Measurements from ENCODE around the gene DENND2D. TPM values are rescaled to one million over a fixed set of nuclear protein-coding genes. Genes with fewer than 3 reads are reported as not detected.

Gene DENND2D
- polyA plus RNA-seq, 1 experiment: 1.3 TPM

DNA sequence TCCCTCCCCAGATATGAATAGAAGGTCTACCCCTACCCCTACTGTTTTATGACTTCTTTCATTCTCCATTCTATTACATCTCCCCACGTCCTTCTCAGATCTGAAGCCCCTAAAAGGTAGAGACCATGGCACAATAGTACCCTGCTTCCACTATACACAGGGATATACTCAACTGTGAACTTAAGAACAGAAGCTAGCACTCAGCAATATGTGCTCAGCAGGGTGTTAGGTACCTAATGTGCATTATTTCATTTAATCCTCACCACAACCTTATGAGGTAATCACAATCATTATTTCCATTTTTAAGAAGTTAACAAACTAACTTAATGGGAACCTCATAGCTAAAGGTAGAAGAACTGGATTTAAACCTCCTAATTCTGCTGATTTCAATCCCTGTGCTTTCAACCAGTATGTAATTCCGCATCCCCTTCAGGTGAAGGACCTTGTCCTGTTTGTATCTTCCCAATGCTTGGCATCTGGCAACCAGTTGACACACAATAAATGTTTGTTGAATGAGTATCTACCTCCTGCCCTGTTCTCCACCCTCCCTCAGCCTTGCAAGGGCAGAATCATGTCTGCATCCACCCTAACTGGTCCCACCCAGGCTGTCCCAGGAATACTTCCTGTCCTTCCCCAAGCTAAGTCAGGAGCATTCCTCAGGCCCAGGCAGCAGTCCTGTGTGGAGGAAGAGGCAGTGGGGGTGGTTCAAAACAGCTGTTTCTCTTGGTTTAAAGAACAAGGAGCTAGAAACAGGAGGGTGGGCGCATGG, 6.5 kb downstream of the DENND2D start:
- POLR2A ChIA-PET: no interaction called here
- TF ChIP-seq, protein P1, sequence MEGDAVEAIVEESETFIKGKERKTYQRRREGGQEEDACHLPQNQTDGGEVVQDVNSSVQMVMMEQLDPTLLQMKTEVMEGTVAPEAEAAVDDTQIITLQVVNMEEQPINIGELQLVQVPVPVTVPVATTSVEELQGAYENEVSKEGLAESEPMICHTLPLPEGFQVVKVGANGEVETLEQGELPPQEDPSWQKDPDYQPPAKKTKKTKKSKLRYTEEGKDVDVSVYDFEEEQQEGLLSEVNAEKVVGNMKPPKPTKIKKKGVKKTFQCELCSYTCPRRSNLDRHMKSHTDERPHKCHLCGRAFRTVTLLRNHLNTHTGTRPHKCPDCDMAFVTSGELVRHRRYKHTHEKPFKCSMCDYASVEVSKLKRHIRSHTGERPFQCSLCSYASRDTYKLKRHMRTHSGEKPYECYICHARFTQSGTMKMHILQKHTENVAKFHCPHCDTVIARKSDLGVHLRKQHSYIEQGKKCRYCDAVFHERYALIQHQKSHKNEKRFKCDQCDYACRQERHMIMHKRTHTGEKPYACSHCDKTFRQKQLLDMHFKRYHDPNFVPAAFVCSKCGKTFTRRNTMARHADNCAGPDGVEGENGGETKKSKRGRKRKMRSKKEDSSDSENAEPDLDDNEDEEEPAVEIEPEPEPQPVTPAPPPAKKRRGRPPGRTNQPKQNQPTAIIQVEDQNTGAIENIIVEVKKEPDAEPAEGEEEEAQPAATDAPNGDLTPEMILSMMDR (IDR thresholded peaks at IDR 0.05; ENCODE audit: low read depth, low read length): no peak
- Histone ChIP-seq H3K4me3 (ENCODE audit: low read depth, low read length) (no peak overlapping the region), H3K27ac (ENCODE audit: low read depth, low read length) (no peak overlapping the region), H3K9me3 (ENCODE audit: control insufficient read depth, insufficient read depth, low read length) (no peaks in the 10 kb centered on the region), H3K27me3 (ENCODE audit: control insufficient read depth, insufficient read depth, low read length) (no peaks in the 10 kb centered on the region)
- DNase-seq (ENCODE audit: low read depth, low spot score): no peak
- CTCF ChIA-PET: interaction anchor here (1.1 to 1.6 kb wide), 2 partner anchors 11 to 29 kb away, joined by 4 to 5 read pairs; no protein-coding TSS in a partner anchor

DNA sequence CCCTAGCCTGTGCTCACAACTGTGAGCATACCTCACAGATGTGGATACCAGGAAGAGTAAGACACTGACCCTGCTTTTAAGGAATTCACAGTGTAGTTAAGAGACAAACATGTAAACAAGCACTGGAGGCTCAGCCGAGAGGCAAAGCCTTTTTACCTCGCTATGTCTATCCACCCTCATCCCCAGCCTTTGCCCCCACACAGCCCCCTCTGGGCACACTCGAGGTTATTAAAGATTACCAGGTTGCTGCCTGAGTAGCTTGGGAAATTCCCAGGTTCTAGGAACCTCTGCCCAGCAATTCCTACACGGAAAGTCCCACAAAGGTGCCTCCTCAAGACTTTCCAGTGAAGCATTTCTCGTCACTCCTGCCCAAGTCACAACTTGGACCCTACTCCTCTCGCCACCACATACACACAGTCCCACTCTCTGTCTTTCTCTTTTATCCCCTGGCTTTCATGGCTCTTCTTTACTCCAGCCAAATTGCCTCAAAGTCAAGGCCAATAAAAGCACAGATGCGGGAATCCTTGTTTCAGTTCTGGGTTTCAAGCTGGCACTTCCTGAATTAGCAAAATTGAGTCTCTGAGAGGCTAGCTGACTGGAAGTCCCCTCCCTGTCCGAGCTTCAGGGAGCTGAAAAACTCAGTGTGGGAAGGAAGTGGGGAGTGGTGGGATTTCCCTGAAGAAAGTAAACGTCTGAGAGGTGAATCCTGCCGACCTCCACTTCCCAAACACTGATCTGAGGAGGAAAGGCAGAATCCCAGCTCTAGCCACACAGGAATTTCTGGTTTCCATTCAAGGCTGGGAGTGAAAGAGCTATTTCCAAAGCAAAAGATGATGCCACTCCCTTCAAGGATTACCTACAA, 7.6 kb downstream of the DENND2D start:
- Histone ChIP-seq H3K27ac (ENCODE audit: low read depth, low read length) (no peak overlapping the region), H3K9me3 (ENCODE audit: control insufficient read depth, insufficient read depth, low read length) (no peaks in the 10 kb centered on the region), H3K4me3 (ENCODE audit: low read depth, low read length) (no peak overlapping the region), H3K27me3 (ENCODE audit: control insufficient read depth, insufficient read depth, low read length) (no peaks in the 10 kb centered on the region)
- TF ChIP-seq, protein P1 (IDR thresholded peaks at IDR 0.05; ENCODE audit: low read depth, low read length): no peak
- ChIA-PET CTCF (interaction anchor here (1.1 to 1.6 kb wide), 2 partner anchors 10 to 30 kb away, joined by 4 to 5 read pairs; no protein-coding TSS in a partner anchor), POLR2A (no interaction called here)
- DNase-seq (ENCODE audit: low read depth, low spot score): no peak

DNA sequence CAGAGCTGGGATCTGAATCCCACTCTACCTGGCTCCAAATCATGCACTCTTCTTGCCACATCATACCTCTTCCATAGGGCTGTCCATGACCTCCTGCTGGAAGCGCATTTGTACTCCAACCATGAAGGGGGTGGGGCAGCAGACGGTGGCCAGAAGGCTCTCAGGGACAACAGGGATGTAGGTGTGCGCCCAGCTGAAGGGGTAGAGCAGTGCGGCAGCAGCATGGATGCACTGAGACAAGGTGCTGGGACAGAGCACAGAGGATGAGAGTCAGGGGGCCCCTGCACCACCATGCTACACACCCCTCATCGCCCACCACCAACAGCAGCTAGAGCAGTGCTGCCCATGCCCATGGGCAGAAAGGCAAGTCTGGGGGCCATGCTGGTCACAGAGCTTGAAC, 8.4 kb downstream of the DENND2D start:
- POLR2A ChIA-PET: interaction anchor here (0.6 to 2.1 kb wide), 4 partner anchors 8 to 591 kb away, joined by 3 to 11 read pairs (median 4); partner anchors contain the start of genes CEPT1 and DRAM2
- no peak overlapping the region for H3K4me3 ChIP-seq (ENCODE audit: low read depth, low read length)
- H3K27ac ChIP-seq (ENCODE audit: low read depth, low read length): peak overlapping the region; percentile 86
- no peak for DNase-seq (ENCODE audit: low read depth, low spot score)
- no peaks in the 10 kb centered on the region for H3K9me3 ChIP-seq (ENCODE audit: control insufficient read depth, insufficient read depth, low read length)
- CTCF ChIA-PET: interaction anchor here (1.4 kb wide), 1 partner anchor 31 kb away, joined by 10 read pairs; no protein-coding TSS in a partner anchor
- no peaks in the 10 kb centered on the region for H3K27me3 ChIP-seq (ENCODE audit: control insufficient read depth, insufficient read depth, low read length)
- TF ChIP-seq, protein P1 (IDR thresholded peaks at IDR 0.05; ENCODE audit: low read depth, low read length): no peak

DNA sequence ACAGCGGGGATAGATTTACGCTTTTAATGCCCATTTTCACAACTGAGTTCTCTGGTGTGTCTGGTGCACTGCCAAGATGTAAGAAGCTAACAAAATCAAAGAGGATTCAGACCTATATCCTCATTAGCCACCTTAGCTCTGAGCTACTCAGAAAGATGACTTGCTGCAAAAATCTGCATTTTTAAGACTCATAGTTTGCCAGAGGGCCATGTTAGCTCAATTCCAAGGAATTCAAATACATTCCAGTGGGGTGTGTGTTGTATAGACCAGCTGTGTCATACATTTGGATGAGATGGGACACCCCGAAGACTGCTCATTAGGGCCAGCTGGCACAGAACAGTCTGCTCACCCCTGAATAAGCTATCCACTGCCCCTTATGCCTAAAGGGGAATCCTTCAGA, 8.9 kb downstream of the DENND2D start:
- CTCF ChIA-PET: interaction anchor here (0.5 to 1.4 kb wide), 2 partner anchors 32 to 432 kb away, joined by 3 to 10 read pairs; no protein-coding TSS in a partner anchor
- Histone ChIP-seq H3K27ac (ENCODE audit: low read depth, low read length) (peak overlapping the region; percentile 87), H3K4me3 (ENCODE audit: low read depth, low read length) (no peak overlapping the region), H3K27me3 (ENCODE audit: control insufficient read depth, insufficient read depth, low read length) (no peaks in the 10 kb centered on the region), H3K9me3 (ENCODE audit: control insufficient read depth, insufficient read depth, low read length) (no peaks in the 10 kb centered on the region)
- DNase-seq (ENCODE audit: low read depth, low spot score): peak; percentile 72
- TF ChIP-seq, protein P1 (IDR thresholded peaks at IDR 0.05; ENCODE audit: low read depth, low read length): no peak
- POLR2A ChIA-PET: interaction anchor here (0.6 to 2.1 kb wide), 7 partner anchors 8 to 592 kb away, joined by 3 to 11 read pairs (median 3); partner anchors contain the start of genes CEPT1, CHI3L2, DRAM2 and WDR77

Measured in AG04450 (cell line).